ENCODE data around the gene TRAF3IP1.

Gene TRAF3IP1

GRCh38 chr2:238423561-238424312, 103.4 kb downstream of the TRAF3IP1 start:
- Histone ChIP-seq H3K4me3 (no peak overlapping the region), H3K27ac (no peak overlapping the region)
- DNase-seq (ENCODE audit: low spot score): no peak
- TF ChIP-seq CTCF (IDR thresholded peaks at IDR 0.05): no peak

- no peak overlapping the region for H3K4me3 ChIP-seq
- DNase-seq (ENCODE audit: low spot score): no peak
- no peak overlapping the region for H3K27ac ChIP-seq
- TF ChIP-seq CTCF (IDR thresholded peaks at IDR 0.05): no peak
Observed at GRCh38 chr2:238424313-238424700, 104.0 kb downstream of the TRAF3IP1 start.

GRCh38 chr2:238425505-238425978, 105.2 kb downstream of the TRAF3IP1 start:
- Histone ChIP-seq H3K27ac (peak overlapping the region in 1 of 2 donors; percentile 93), H3K4me3 (peak overlapping the region; percentile 87)
- no peak for DNase-seq (ENCODE audit: low spot score)
- no peak for TF ChIP-seq CTCF (IDR thresholded peaks at IDR 0.05)

- peak overlapping the region; percentile 83 to 93 for H3K27ac ChIP-seq
- no peak for DNase-seq (ENCODE audit: low spot score)
- no peak for TF ChIP-seq CTCF (IDR thresholded peaks at IDR 0.05)
Observed at GRCh38 chr2:238425979-238426567, 105.8 kb downstream of the TRAF3IP1 start.

GRCh38 chr2:238426568-238427434, 106.5 kb downstream of the TRAF3IP1 start, which contains the start of gene ASB1:
Gene ASB1, plus strand, starts transcription at chr2:238426927. Its CDS starts 144 bp downstream, at chr2:238427071.
- Histone ChIP-seq H3K27ac (peak within 1 kb of the TSS; percentile 83 to 93), H3K4me3 (peak within 1 kb of the TSS; percentile 87)
- DNase-seq (ENCODE audit: low spot score): peak; percentile 84
- TF ChIP-seq CTCF (IDR thresholded peaks at IDR 0.05): no peak

More at GRCh38 chr2:238425979-238426567, 105.8 kb downstream of the TRAF3IP1 start:
- peak overlapping the region; percentile 87 for H3K4me3 ChIP-seq

GRCh38 chr2:238427435-238428162, 107.3 kb downstream of the TRAF3IP1 start:
- no peak for TF ChIP-seq CTCF (IDR thresholded peaks at IDR 0.05)
- DNase-seq (ENCODE audit: low spot score): no peak
- peak overlapping the region; percentile 83 to 93 for H3K27ac ChIP-seq
- H3K4me3 ChIP-seq: peak overlapping the region; percentile 87
